ENCODE measurements around the gene PHF1. TPM values are rescaled to one million over a fixed set of nuclear protein-coding genes. Genes with fewer than 3 reads are reported as not detected.

PHF1 gene
- total RNA-seq, 2 donors from 2014 or later, result 21.9 to 39.5 TPM

DNA sequence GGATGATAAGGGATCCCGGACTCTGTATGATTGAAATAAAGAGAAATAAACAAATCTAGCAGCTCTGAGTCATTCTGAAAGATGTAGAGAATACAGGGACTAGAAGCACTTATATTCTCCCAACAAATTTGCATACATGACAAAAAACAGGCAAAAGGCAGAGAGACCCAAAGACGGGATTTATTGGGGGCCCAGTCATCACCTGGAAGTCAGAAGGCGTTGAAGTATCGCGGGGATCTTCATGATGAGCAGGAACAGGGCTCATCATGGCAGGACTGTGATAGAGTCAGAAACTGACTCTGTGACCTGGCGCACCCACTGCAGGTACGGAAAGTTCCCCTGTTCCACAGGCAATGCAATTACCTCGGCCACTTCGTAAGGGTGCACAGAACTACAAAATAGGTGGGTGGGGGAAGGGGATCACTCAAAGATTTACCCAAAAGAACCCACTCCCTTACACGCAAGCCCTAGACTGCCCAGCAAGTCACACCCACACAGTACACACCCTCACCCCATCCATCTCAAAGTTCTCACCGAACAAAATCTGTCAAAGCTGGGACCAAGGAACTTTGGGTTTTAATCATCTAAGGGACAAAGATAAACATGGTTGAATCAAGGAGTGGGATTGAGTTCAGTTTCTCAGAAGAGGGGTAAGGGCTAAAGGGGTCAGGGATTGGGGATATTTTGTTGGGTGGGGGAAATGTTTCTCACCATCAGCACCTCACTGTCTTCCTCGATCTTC lies 5.7 kb downstream of the PHF1 start:
- Histone ChIP-seq H3K36me3 (peaks cover 4% of the 10 kb centered on the region), H3K4me1 (peaks cover 7% of the 10 kb centered on the region), H3K27me3 (no peaks in the 10 kb centered on the region), H3K27ac (peak overlapping the region; percentile 79), H3K9ac (ENCODE audit: low read depth in 2 of 2, low read length in 2 of 2) (peak overlapping the region; percentile 58 to 93), H3K9me3 (no peaks in the 10 kb centered on the region), H3K4me3 (peak overlapping the region; percentile 67)
- no peak for DNase-seq
- TF ChIP-seq, protein P1, sequence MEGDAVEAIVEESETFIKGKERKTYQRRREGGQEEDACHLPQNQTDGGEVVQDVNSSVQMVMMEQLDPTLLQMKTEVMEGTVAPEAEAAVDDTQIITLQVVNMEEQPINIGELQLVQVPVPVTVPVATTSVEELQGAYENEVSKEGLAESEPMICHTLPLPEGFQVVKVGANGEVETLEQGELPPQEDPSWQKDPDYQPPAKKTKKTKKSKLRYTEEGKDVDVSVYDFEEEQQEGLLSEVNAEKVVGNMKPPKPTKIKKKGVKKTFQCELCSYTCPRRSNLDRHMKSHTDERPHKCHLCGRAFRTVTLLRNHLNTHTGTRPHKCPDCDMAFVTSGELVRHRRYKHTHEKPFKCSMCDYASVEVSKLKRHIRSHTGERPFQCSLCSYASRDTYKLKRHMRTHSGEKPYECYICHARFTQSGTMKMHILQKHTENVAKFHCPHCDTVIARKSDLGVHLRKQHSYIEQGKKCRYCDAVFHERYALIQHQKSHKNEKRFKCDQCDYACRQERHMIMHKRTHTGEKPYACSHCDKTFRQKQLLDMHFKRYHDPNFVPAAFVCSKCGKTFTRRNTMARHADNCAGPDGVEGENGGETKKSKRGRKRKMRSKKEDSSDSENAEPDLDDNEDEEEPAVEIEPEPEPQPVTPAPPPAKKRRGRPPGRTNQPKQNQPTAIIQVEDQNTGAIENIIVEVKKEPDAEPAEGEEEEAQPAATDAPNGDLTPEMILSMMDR (IDR thresholded peaks at IDR 0.05), result no peak
- intact Hi-C loops (cut with DNase I), result loop anchor here (10.0 kb wide), 1 partner anchor 102 kb away; the partner anchor contains the start of genes TAPBP and ZBTB22

DNA sequence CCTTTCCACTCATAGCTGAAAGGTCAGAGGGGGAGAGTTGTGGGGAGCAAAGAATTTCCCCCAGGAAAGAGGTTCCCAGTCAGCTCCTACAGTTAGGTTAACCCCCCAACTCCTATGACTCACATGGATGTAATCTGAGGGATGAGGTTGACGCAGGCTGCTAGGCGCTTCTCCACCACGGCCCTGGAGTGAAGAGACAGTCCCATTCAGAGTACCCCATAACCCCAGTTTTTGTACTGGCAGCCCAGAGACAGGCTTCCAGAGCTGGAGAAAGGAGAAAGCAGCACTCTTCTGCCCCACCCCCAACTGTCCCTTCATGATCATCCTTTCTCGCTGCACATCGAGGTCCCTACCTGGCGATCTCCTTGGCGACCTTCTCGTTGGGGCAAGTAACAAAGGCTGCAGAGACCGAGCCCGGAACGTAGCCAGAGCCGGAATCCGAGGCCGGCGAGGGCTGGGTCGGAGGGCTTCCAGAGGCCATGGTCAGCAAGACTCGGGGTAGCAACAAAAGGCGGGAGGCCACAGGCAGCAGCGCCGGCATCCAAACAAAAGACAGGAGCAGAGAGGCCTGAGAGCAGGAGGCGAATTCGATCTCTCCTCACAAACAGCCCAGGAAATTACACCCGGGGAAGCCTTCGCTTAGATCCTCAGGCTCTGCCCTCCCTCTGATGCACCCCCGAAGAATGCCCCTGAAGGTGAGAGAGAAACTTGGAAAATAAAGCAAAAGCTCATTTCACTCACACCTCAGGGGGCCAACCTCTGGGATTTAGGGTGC lies 6.5 kb downstream of the PHF1 start:
- Histone ChIP-seq H3K27me3 (no peaks in the 10 kb centered on the region), H3K4me3 (peak overlapping the region; percentile 67), H3K27ac (peak overlapping the region; percentile 79), H3K9me3 (no peaks in the 10 kb centered on the region), H3K36me3 (peaks cover 4% of the 10 kb centered on the region), H3K9ac (ENCODE audit: low read depth in 2 of 2, low read length in 2 of 2) (peak overlapping the region; percentile 58 to 93), H3K4me1 (peaks cover 7% of the 10 kb centered on the region)
- DNase-seq, result no peak
- intact Hi-C loops (cut with DNase I), result loop anchor here (10.0 kb wide), 1 partner anchor 103 kb away; the partner anchor contains the start of genes TAPBP and ZBTB22
- TF ChIP-seq, protein P1 (IDR thresholded peaks at IDR 0.05), result no peak

DNA sequence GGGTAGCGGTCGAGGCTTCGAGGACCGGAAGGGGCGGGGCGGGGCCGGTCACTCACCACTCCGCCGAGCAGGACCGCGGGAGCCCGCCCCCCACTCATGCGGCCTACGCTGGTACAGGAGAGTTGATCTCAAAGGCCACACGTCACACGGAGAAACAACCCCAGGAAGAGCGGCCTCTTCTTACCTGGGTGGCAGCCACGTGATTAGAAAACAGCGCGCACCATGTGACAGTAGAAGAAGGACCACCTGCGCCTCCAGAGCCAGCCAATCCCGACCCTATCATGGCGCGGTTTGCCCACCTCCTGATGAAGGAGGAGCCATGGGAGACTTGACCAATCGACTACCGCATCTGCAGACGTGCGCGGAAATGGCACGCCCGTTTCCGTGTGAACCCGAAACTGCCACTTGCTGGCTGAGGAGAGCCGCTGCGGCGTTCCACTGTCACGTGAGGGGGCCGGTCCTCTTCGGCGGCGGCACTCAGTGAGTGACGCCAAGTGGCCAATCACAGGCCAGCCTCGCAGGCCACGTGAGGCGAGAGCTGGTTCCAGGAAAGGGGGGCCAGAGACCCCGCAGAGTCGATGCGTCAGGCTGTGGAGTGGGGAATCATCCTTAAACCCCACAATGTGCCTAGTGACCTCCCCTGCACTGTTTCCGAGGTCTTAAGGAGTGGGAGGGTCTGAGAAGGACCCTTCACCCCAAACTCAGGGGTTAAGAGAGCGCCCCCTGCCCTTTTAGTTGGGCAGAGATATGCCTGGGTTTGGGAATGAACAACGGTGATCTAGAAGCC lies 7.3 kb downstream of the PHF1 start, which contains the start of gene CUTA:
Gene CUTA, minus strand, starts transcription at position 205 of the 787 bp plus-strand sequence. Its CDS starts 107 bp downstream, at position 98.
- TF ChIP-seq, protein P1 (IDR thresholded peaks at IDR 0.05), result no peak
- peaks cover 7% of the 10 kb centered on the region for H3K4me1 ChIP-seq
- peak within 1 kb of the TSS; percentile 67 for H3K4me3 ChIP-seq
- H3K9ac ChIP-seq (ENCODE audit: low read depth in 2 of 2, low read length in 2 of 2), result peak within 1 kb of the TSS; percentile 58 to 93
- peak within 1 kb of the TSS; percentile 79 for H3K27ac ChIP-seq
- H3K27me3 ChIP-seq, result no peaks in the 10 kb centered on the region
- DNase-seq, result peak; percentile 98
- H3K9me3 ChIP-seq, result no peaks in the 10 kb centered on the region
- intact Hi-C loops (cut with DNase I), result loop anchor here (10.0 kb wide), 1 partner anchor 103 kb away; the partner anchor contains the start of genes TAPBP and ZBTB22
- H3K36me3 ChIP-seq, result peaks cover 1% of the 10 kb centered on the region

DNA sequence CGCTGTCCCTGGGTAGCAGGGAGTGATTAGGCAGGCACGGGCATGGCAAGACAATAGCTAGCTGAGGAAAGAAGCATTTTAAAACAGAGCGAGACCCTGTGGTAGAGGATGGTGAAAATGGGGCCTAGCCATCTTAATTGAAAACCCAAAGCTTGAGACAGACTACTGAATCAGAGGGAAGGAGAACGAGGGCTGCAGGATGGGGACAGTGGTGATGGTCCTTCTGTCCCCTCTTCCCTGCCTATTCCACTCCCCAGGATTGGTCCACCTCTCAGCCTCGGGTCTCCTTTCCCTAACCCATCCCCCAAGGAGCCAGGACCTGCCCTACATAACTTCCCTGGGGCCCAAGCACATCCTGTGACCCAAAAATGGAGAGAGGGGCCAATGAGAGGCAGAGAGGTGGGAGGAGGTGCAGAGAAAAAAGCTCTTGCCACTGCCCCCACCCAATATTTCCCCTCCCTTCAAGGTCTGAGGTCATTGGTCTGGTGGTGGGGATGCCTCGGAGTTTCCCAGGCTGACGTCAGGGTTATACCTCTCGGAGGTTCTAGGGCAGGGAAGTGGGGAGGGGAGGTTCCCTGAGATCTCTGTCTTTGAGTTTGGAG lies 8.0 kb downstream of the PHF1 start:
- H3K9ac ChIP-seq (ENCODE audit: low read depth in 2 of 2, low read length in 2 of 2), result peak overlapping the region; percentile 58 to 93
- no peaks in the 10 kb centered on the region for H3K9me3 ChIP-seq
- intact Hi-C loops (cut with DNase I), result loop anchor here (10.0 kb wide), 1 partner anchor 104 kb away; the partner anchor contains the start of genes TAPBP and ZBTB22
- TF ChIP-seq, protein P1 (IDR thresholded peaks at IDR 0.05), result no peak
- peak overlapping the region; percentile 79 for H3K27ac ChIP-seq
- H3K27me3 ChIP-seq, result no peaks in the 10 kb centered on the region
- H3K4me3 ChIP-seq, result peak overlapping the region; percentile 67
- DNase-seq, result no peak
- peaks cover 7% of the 10 kb centered on the region for H3K4me1 ChIP-seq
- H3K36me3 ChIP-seq, result no peaks in the 10 kb centered on the region
